ENCODE data around the gene FBXL13. TPM values are rescaled to one million over a fixed set of nuclear protein-coding genes. Genes with fewer than 3 reads are reported as not detected.

FBXL13 gene
- 4.8 TPM for total RNA-seq
- 1.5 TPM for polyA plus RNA-seq (ENCODE audit: insufficient read depth, low read depth, low replicate concordance)
- long read RNA-seq, donor 1: 0 reads
- long read RNA-seq, donor 2: 0 reads
- long read RNA-seq, donor 3, partial matches to known transcripts: 19 of 40 reads
- long read RNA-seq, donor 3, other reads (novel, unspliced or antisense): 21 of 40 reads
- long read RNA-seq, donor 4: 0 reads
- long read RNA-seq, donor 5: 0 reads
- long read RNA-seq, donor 6: 0 reads
- long read RNA-seq, donor 7, partial matches to known transcripts: 0 of 3 reads
- long read RNA-seq, donor 7, other reads (novel, unspliced or antisense): 3 of 3 reads
- long read RNA-seq, donor 8: 0 reads
- long read RNA-seq, donor 9, partial matches to known transcripts: 99 of 118 reads
- long read RNA-seq, donor 9, other reads (novel, unspliced or antisense): 19 of 118 reads
- long read RNA-seq, donor 10: 0 reads

GRCh38 chr7:103074519-103075336, at the start of gene FBXL13, which contains the start of gene ARMC10:
Gene FBXL13, minus strand, starts transcription at chr7:103074796.
Gene ARMC10, plus strand, starts transcription at chr7:103075140. Its CDS starts 133 bp downstream, at chr7:103075273.
- H3K27me3 ChIP-seq (ENCODE audit: control insufficient read depth, insufficient read depth, low read length): no peaks in the 10 kb centered on the region
- peak within 1 kb of the TSS; percentile 66 to 97 (median 89) for H3K9ac ChIP-seq (ENCODE audit: low read length in 3 of 3)
- no peaks in the 10 kb centered on the region for H3K36me3 ChIP-seq (ENCODE audit: control insufficient read depth in 2 of 3, insufficient read depth in 3 of 3, low read length in 3 of 3)
- intact Hi-C loops (cut with DNase I): no loop called here
- H3K4me3 ChIP-seq (ENCODE audit: low read length in 3 of 3): peak within 1 kb of the TSS; percentile 89 to 96 (median 93)
- H3K4me1 ChIP-seq (ENCODE audit: control insufficient read depth in 2 of 3, insufficient read depth in 2 of 3, low read depth in 1 of 3, low read length in 3 of 3): peaks cover 0 to 4% (median 0%) of the 10 kb centered on the region in 3 donors
- peak within 1 kb of the TSS; percentile 89 to 90 for H3K27ac ChIP-seq (ENCODE audit: low read depth in 2 of 2, low read length in 2 of 2)
- FAIRE-seq (no peak), DNase-seq (peak; percentile 93 to 96 (median 95))
- TF ChIP-seq CTCF (IDR thresholded peaks at IDR 0.05; ENCODE audit: borderline replicate concordance, extremely low read depth, insufficient read depth): no peak
- H3K9me3 ChIP-seq (ENCODE audit: control insufficient read depth in 2 of 3, insufficient read depth in 1 of 3, low read length in 3 of 3): no peaks in the 10 kb centered on the region

GRCh38 chr7:103123529-103123928, 48.9 kb upstream of the FBXL13 start:
- peaks cover 8 to 30% (median 19%) of the 10 kb centered on the region in 3 donors for H3K36me3 ChIP-seq (ENCODE audit: control insufficient read depth in 2 of 3, insufficient read depth in 3 of 3, low read length in 3 of 3)
- no peak overlapping the region for H3K27ac ChIP-seq (ENCODE audit: low read depth in 2 of 2, low read length in 2 of 2)
- no peak for FAIRE-seq
- no peak overlapping the region for H3K4me3 ChIP-seq (ENCODE audit: low read length in 3 of 3)
- no peak for TF ChIP-seq CTCF (IDR thresholded peaks at IDR 0.05; ENCODE audit: borderline replicate concordance, extremely low read depth, insufficient read depth)
- H3K9ac ChIP-seq (ENCODE audit: low read length in 3 of 3): no peak overlapping the region
- no peak for DNase-seq
- no peaks in the 10 kb centered on the region for H3K9me3 ChIP-seq (ENCODE audit: control insufficient read depth in 2 of 3, insufficient read depth in 1 of 3, low read length in 3 of 3)
- intact Hi-C loops (cut with DNase I): no loop called here
- H3K4me1 ChIP-seq (ENCODE audit: control insufficient read depth in 2 of 3, insufficient read depth in 2 of 3, low read depth in 1 of 3, low read length in 3 of 3): peaks cover 0 to 2% (median 0%) of the 10 kb centered on the region in 3 donors
- H3K27me3 ChIP-seq (ENCODE audit: control insufficient read depth, insufficient read depth, low read length): no peaks in the 10 kb centered on the region

- Histone ChIP-seq H3K4me1 (ENCODE audit: control insufficient read depth in 2 of 3, insufficient read depth in 2 of 3, low read depth in 1 of 3, low read length in 3 of 3) (peaks cover 0 to 2% (median 0%) of the 10 kb centered on the region in 3 donors), H3K4me3 (ENCODE audit: low read length in 3 of 3) (no peak overlapping the region), H3K36me3 (ENCODE audit: control insufficient read depth in 2 of 3, insufficient read depth in 3 of 3, low read length in 3 of 3) (peaks cover 8 to 30% (median 12%) of the 10 kb centered on the region in 3 donors), H3K27ac (ENCODE audit: low read depth in 2 of 2, low read length in 2 of 2) (no peak overlapping the region), H3K27me3 (ENCODE audit: control insufficient read depth, insufficient read depth, low read length) (no peaks in the 10 kb centered on the region), H3K9ac (ENCODE audit: low read length in 3 of 3) (no peak overlapping the region), H3K9me3 (ENCODE audit: control insufficient read depth in 2 of 3, insufficient read depth in 1 of 3, low read length in 3 of 3) (no peaks in the 10 kb centered on the region)
- no peak for TF ChIP-seq CTCF (IDR thresholded peaks at IDR 0.05; ENCODE audit: borderline replicate concordance, extremely low read depth, insufficient read depth)
- FAIRE-seq: no peak
- intact Hi-C loops (cut with DNase I): no loop called here
- no peak for DNase-seq
Observed at GRCh38 chr7:103121641-103122040, 47.0 kb upstream of the FBXL13 start.

Measured in kidney (tissue), 22 donors.